Endothelial cell of umbilical vein (primary cell): Measurements from ENCODE around the gene KAT14.

Experiments
- CTCF ChIP-seq, 2 donors: IDR thresholded peaks; 1 replicate in 1 of 2; 2 replicates in 1 of 2; pipeline ENCODE4 v1.5.1; 2011; ENCODE audit warnings: low read length in 2 of 2, mild to moderate bottlenecking in 2 of 2, moderate library complexity in 2 of 2, control low read depth in 1 of 2, inconsistent platforms in 1 of 2, low read depth in 1 of 2; ENCODE audit not compliant: insufficient read depth in 1 of 2; ENCODE audit errors: extremely low read depth in 1 of 2
- EZH2 ChIP-seq: IDR thresholded peaks from 2 replicates; pipeline ENCODE4 v1.6.1; 2012; ENCODE audit warnings: borderline replicate concordance, low read depth, mild to moderate bottlenecking, moderate library complexity, low read length, inconsistent platforms; ENCODE audit not compliant: severe bottlenecking
- FOS ChIP-seq: IDR thresholded peaks from 2 replicates; pipeline ENCODE4 v1.6.1; 2011; ENCODE audit warnings: mild to moderate bottlenecking, low read length, moderate library complexity, borderline replicate concordance; ENCODE audit not compliant: insufficient read depth
- POLR2A ChIP-seq: IDR thresholded peaks from 2 replicates; pipeline ENCODE4 v1.6.1; 2012; ENCODE audit warnings: low read depth, mild to moderate bottlenecking, control low read depth, low read length
- POLR2AphosphoS5 ChIP-seq: IDR thresholded peaks from 2 replicates; pipeline ENCODE4 v1.6.1; 2012; ENCODE audit warnings: low read depth, mild to moderate bottlenecking, control low read depth, low read length, moderate library complexity; ENCODE audit not compliant: insufficient read depth

GRCh38 chr20:18144541-18145099, 7.0 kb downstream of the KAT14 start:
- no peak for TF ChIP-seq POLR2A
- TF ChIP-seq CTCF (IDR thresholded peaks at IDR 0.05; ENCODE audit: extremely low read depth in 1 of 2, insufficient read depth in 1 of 2, low read depth in 1 of 2, low read length in 2 of 2): no peak
- TF ChIP-seq EZH2: no peak
- no peak for TF ChIP-seq POLR2AphosphoS5
- no peak for TF ChIP-seq FOS
